ENCODE results near the gene BUD31. TPM values are rescaled to one million over a fixed set of nuclear protein-coding genes. Genes with fewer than 3 reads are reported as not detected.

Gene BUD31
- total and polyA plus RNA-seq, 2 of the 13 experiments (the other 11 are each of a cell fraction or from before 2014, with no cell fraction given), result 35.1 to 79.1 TPM

DNA sequence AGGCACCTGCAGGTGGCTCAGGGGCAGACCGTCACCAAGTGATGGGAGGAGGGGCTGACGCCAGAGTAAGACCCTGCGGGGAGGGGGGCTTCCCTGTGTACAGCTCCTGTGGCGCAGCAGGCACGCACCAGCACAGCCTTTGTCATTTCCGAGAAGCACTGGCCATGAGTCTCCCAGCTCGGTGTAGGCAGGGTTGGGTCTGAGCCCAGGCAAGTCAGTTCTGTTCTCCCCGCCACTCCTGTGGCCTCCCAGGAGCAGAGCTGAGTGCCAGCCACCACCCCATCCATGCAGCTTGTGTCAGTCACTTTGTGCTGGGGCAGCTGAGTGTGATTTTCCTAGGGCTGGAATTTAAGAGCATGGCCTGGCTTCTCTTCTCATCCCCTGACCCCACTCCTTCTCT is 43.2 kb downstream of the BUD31 start:
- FAIRE-seq (no peak), DNase-seq (ENCODE audit: low spot score) (no peak), ATAC-seq (no peak)
- TF ChIP-seq ZNF772 (CRISPR knock-in tag; IDR thresholded peaks at IDR 0.05) (no peak), RBM22 (optimal IDR thresholded peaks at IDR 0.05; ENCODE audit: low read length) (peak; percentile 40), JUNB (CRISPR knock-in tag; IDR thresholded peaks at IDR 0.05; ENCODE audit: borderline replicate concordance) (0 out of 2 replicates have a peak, but pooled peaks have one; percentile 13)
- Histone ChIP-seq H3K4me2 (ENCODE audit: low read depth, low read length) (no peak overlapping the region), H3K36me3 (replicated peaks in 1 of 2; ENCODE audit: control insufficient read depth in 1 of 2, insufficient read depth in 2 of 2, low read length in 2 of 2) (peaks cover 37 to 92% of the 10 kb centered on the region in 2 experiments), H3K9me3 (ENCODE audit: low read length) (no peaks in the 10 kb centered on the region), H3K4me3 (replicated peaks in 1 of 3; ENCODE audit: insufficient read depth in 1 of 3, low read depth in 2 of 3, low read length in 3 of 3) (no peak overlapping the region), H3K79me2 (ENCODE audit: insufficient read depth, low read length) (no peaks in the 10 kb centered on the region), H3K9ac (ENCODE audit: insufficient read depth, low read depth, low read length) (no peak overlapping the region), H4K20me1 (ENCODE audit: insufficient read depth, low read length) (peaks cover 9% of the 10 kb centered on the region), H2AFZ (ENCODE audit: low read length) (no peak overlapping the region), H3K4me1 (ENCODE audit: insufficient read depth, low read length) (no peaks in the 10 kb centered on the region), H3K27ac (ENCODE audit: extremely low read length, insufficient read depth, low read length) (no peak overlapping the region), H3K27me3 (ENCODE audit: control insufficient read depth in 1 of 2, insufficient read depth in 2 of 2, low read length in 2 of 2) (no peaks in the 10 kb centered on the region)
- CTCF ChIA-PET (ENCODE audit: low intra/inter-chr PET ratio, low total read pairs), result no interaction called here
- no TSS peak for BruUV-seq (replicated peaks)
- POLR2A ChIA-PET, result no interaction called here
- in situ Hi-C loops (cut with HindIII; ENCODE audit: extremely low pct_ligation_motif_present, low pct_unique_long_range_greater_than_20kb), result no loop called here
- 86% methylated on average over 1 of the region's 8 CpGs for WGBS (ENCODE audit: low lambda C conversion rate)
- intact Hi-C loops (cut with micrococcal nuclease; ENCODE audit: unreplicated experiment), result no loop called here

- H3K4me3 ChIP-seq (replicated peaks in 1 of 3; ENCODE audit: insufficient read depth in 1 of 3, low read depth in 2 of 3, low read length in 3 of 3), result no peak overlapping the region
- H3K9ac ChIP-seq (ENCODE audit: insufficient read depth, low read depth, low read length), result no peak overlapping the region
- no TSS peak for BruUV-seq (replicated peaks)
- no peak overlapping the region for H3K4me2 ChIP-seq (ENCODE audit: low read depth, low read length)
- peaks cover 37 to 96% of the 10 kb centered on the region in 2 experiments for H3K36me3 ChIP-seq (replicated peaks in 1 of 2; ENCODE audit: control insufficient read depth in 1 of 2, insufficient read depth in 2 of 2, low read length in 2 of 2)
- FAIRE-seq, result no peak
- no peaks in the 10 kb centered on the region for H3K27me3 ChIP-seq (ENCODE audit: control insufficient read depth in 1 of 2, insufficient read depth in 2 of 2, low read length in 2 of 2)
- WGBS (ENCODE audit: low lambda C conversion rate), result 92% methylated on average over 12 of the region's 13 CpGs
- in situ Hi-C loops (cut with HindIII; ENCODE audit: extremely low pct_ligation_motif_present, low pct_unique_long_range_greater_than_20kb) (no loop called here), intact Hi-C loops (cut with micrococcal nuclease; ENCODE audit: unreplicated experiment) (no loop called here)
- POLR2A ChIA-PET, result no interaction called here
- no peak for ATAC-seq
- H2AFZ ChIP-seq (ENCODE audit: low read length), result no peak overlapping the region
- CTCF ChIA-PET (ENCODE audit: low intra/inter-chr PET ratio, low total read pairs), result no interaction called here
- no peak overlapping the region for H3K27ac ChIP-seq (ENCODE audit: extremely low read length, insufficient read depth, low read length)
- no peaks in the 10 kb centered on the region for H3K9me3 ChIP-seq (ENCODE audit: low read length)
- H4K20me1 ChIP-seq (ENCODE audit: insufficient read depth, low read length), result peaks cover 11% of the 10 kb centered on the region
- H3K4me1 ChIP-seq (ENCODE audit: insufficient read depth, low read length), result no peaks in the 10 kb centered on the region
- no peak for DNase-seq (ENCODE audit: low spot score)
- no peaks in the 10 kb centered on the region for H3K79me2 ChIP-seq (ENCODE audit: insufficient read depth, low read length)
- TF ChIP-seq ZNF839 (CRISPR knock-in tag; IDR thresholded peaks at IDR 0.05; ENCODE audit: borderline replicate concordance), result no peak
- TF ChIP-seq SPEN (CRISPR knock-in tag; IDR thresholded peaks at IDR 0.05; ENCODE audit: low read depth), result no peak
- TF ChIP-seq ZBTB40 (IDR thresholded peaks at IDR 0.05), result no peak
- TF ChIP-seq ZBTB40 (CRISPR knock-in tag; IDR thresholded peaks at IDR 0.05), result no peak
- TF ChIP-seq IRF2 (CRISPR knock-in tag; IDR thresholded peaks at IDR 0.05), result no peak
Observed at GRCh38 chr7:99452541-99452940, 43.8 kb downstream of the BUD31 start.

Data from HepG2 (cell line).